Myometrial cell (primary cell): ENCODE results near the gene ZFPM1. TPM values are rescaled to one million over a fixed set of nuclear protein-coding genes. Genes with fewer than 3 reads are reported as not detected.

ENCODE experiments used
- total RNA-seq: library from RNA; depleted of rRNA; stranded (reverse); fragments of >200 nt; gene quantifications from 2 replicates; pipeline ENCODE4 v1.2.3, GENCODE V29; 2015

The ZFPM1 gene
- 0.58 and 0.89 TPM in 2 replicates for total RNA-seq

DNA sequence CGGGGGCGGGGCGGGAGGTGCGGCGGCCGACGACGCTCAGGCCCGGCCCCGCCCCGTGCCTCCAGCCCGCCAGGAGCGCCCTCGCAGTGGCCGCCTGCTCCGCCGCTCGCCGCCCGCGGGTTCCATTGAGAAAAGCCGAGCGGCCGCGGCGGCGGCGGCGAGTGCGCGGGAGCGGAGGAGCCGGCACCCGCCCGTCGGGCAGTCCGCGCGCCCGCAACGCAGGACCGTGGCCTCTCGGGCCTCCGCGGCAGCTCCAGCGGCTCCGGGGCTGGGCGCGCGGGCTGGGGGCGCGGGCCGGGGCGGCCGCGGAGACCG lies at the start of gene ZFPM1:
TSS of gene ZFPM1 (plus strand) at position 64 of the 315 bp plus-strand sequence. CDS start 359 bp downstream, outside the sequence.

DNA sequence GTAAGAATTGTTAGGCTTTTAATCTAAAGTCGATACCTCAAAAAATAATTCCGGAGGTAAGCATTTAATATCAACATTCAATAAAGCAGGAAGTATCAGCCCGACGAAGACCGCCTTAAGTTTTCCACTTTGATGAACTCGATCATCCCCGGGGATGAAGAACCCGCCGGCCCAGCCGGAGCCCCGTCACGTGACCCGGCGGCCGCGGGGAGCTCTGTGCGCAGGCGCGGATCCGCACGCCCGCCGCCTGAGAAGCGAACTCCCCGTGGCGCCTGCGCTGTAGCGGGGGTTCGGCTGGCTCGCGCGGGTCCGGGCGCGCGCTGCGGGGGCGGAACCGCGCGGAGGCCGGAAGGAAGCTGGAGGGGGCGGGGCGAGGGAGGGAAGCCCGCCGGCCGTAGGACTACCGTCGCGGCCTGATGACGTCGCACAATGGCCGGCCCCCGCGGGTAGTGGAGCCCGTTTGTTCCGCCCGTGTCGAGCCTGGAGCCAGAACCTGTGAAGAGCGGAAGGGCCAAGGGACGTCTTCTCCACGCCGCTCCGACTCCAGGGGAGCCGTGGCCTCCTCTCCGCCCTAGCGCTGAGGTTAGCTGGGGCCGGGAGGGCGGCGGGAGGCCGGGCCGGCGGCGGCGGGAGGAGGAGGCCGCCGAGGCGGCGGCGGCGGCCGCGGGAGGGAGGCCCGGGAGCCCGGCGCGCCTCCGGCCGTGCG lies 117.1 kb downstream of the ZFPM1 start, which contains the start of gene ZC3H18:
TSS of gene ZC3H18 (plus strand) at position 419 of the 706 bp plus-strand sequence. CDS start 6,721 bp downstream, outside the sequence.

Other genes starting within 250 kb of the ZFPM1 start
- gene ZNF469, start 70.3 kb upstream of the ZFPM1 start, total RNA-seq: 1.7 and 1.8 TPM in 2 replicates
- 9.4 and 11.2 TPM in 2 replicates for gene ZC3H18, start 117.1 kb downstream of the ZFPM1 start, total RNA-seq
- 1.4 TPM in 1 of 2 replicates, not detected in the other for gene IL17C, start 185.3 kb downstream of the ZFPM1 start, total RNA-seq
- 321 and 495 TPM in 2 replicates for gene CYBA, start 197.8 kb downstream of the ZFPM1 start, total RNA-seq
- gene MVD, start 209.8 kb downstream of the ZFPM1 start, total RNA-seq: 255 and 295 TPM in 2 replicates
- not detected in 2 replicates for gene SNAI3, start 233.2 kb downstream of the ZFPM1 start, total RNA-seq